Transverse colon (tissue), 4 donors: ENCODE data around the gene ZNF740.
A peak's percentile ranks its signal among the peaks of the same experiment; 100 is the strongest.

Experiments used
- POLR2A ChIP-seq: fragments of 450-650 bp; IDR thresholded peaks from one replicate; pipeline ENCODE4 v1.6.1; 2016; ENCODE audit warnings: antibody characterized with exemption, mild to moderate bottlenecking, moderate library complexity
- POLR2AphosphoS5 ChIP-seq, 3 donors: sonication (generic); formaldehyde crosslinking; IDR thresholded peaks; one replicate each; pipeline ENCODE4 v1.6.1; 2016; ENCODE audit warnings: antibody characterized with exemption in 3 of 3
- TF ChIP-seq, protein P1 (sequence below), 5 experiments: fragments of 200-600 bp in 3 of 5; fragments of 450-650 bp in 2 of 5; sonication (generic) in 3 of 5; IDR thresholded peaks; 1 replicate in 2 of 5; 2 replicates in 3 of 5; pipeline ENCODE4 v1.5.1; 2016 to 2017; ENCODE audit warnings: antibody characterized with exemption in 5 of 5, inconsistent platforms in 3 of 5, mild to moderate bottlenecking in 2 of 5, moderate library complexity in 1 of 5

DNA sequence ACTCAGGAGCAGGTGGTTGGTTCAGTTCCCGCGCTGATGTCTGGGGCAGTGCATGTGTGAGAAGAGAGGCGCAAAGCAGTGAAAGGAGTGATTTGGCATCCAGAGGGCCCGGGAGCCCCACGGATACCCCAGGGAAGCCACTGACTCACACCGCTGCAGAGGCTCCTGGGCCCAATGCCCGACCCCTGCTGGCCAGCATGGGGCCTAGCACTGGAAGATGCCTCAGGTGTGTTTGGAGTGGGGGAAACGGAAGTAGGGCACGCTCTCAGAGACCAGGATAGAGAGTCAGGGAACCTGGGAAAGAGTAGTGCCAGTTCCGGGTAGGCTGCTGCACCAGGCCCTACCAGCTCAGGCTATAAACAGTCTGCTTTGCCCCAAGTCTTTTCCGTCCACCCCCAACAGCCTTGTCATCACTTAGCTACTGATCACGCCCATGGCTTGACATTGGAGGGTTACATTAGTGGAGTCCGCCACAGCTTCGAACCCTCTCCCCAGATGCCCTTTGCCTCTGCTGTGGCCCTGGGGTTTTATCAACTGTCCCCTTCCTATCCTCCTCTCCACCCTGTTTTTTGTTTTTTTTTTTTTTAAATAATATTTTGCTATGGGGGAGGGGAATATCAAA, 9.7 kb downstream of the ZNF740 start:
- no peak for TF ChIP-seq POLR2A
- TF ChIP-seq, protein P1, sequence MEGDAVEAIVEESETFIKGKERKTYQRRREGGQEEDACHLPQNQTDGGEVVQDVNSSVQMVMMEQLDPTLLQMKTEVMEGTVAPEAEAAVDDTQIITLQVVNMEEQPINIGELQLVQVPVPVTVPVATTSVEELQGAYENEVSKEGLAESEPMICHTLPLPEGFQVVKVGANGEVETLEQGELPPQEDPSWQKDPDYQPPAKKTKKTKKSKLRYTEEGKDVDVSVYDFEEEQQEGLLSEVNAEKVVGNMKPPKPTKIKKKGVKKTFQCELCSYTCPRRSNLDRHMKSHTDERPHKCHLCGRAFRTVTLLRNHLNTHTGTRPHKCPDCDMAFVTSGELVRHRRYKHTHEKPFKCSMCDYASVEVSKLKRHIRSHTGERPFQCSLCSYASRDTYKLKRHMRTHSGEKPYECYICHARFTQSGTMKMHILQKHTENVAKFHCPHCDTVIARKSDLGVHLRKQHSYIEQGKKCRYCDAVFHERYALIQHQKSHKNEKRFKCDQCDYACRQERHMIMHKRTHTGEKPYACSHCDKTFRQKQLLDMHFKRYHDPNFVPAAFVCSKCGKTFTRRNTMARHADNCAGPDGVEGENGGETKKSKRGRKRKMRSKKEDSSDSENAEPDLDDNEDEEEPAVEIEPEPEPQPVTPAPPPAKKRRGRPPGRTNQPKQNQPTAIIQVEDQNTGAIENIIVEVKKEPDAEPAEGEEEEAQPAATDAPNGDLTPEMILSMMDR (IDR thresholded peaks at IDR 0.05), result peak; percentile 67 to 78 (median 75)
- TF ChIP-seq POLR2AphosphoS5 (IDR thresholded peaks at IDR 0.05), result peak in 1 of 3 donors; percentile 9
